ENCODE data around the gene SNAP91.
"Not testable (repeated sequence)": the region's sequence is repeated elsewhere in the genome, so short reads cannot be mapped to it uniquely, and the experiment has no call there.

SNAP91 gene

DNA sequence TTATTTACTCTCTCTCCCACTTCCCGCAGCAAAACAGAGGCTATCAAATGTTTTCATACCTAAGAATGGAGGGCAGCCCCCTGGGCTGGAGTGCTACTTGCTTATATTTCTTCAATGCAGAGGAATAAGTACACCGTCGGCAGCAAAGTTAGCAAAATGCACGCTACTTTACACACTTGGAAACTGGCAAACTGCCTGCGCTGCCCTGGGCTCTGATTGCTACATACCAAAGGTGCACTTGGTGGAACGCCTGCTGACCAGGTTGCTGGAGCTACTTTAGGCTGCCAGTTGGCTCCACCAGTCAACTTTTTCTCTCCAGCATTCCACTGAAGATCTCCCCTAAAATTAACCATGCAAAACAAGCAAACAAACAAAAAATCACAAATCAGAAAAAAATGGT is 134.1 kb downstream of the SNAP91 start:
- TF ChIP-seq, protein P1, sequence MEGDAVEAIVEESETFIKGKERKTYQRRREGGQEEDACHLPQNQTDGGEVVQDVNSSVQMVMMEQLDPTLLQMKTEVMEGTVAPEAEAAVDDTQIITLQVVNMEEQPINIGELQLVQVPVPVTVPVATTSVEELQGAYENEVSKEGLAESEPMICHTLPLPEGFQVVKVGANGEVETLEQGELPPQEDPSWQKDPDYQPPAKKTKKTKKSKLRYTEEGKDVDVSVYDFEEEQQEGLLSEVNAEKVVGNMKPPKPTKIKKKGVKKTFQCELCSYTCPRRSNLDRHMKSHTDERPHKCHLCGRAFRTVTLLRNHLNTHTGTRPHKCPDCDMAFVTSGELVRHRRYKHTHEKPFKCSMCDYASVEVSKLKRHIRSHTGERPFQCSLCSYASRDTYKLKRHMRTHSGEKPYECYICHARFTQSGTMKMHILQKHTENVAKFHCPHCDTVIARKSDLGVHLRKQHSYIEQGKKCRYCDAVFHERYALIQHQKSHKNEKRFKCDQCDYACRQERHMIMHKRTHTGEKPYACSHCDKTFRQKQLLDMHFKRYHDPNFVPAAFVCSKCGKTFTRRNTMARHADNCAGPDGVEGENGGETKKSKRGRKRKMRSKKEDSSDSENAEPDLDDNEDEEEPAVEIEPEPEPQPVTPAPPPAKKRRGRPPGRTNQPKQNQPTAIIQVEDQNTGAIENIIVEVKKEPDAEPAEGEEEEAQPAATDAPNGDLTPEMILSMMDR (IDR thresholded peaks at IDR 0.05) = no peak
- Histone ChIP-seq H3K4me1 (no peaks in the 10 kb centered on the region), H3K27me3 (ENCODE audit: control insufficient read depth, insufficient read depth, low read length) (no peaks in the 10 kb centered on the region), H3K4me2 (ENCODE audit: low read length) (no peak overlapping the region), H2AFZ (no peak overlapping the region), H3K36me3 (ENCODE audit: control insufficient read depth, insufficient read depth, low read length) (no peaks in the 10 kb centered on the region), H3K4me3 (ENCODE audit: low read depth, low read length) (no peak overlapping the region), H3K79me2 (no peaks in the 10 kb centered on the region), H3K27ac (no peak overlapping the region), H3K9ac (no peak overlapping the region), H3K9me3 (ENCODE audit: control insufficient read depth, low read length) (no peaks in the 10 kb centered on the region)

DNA sequence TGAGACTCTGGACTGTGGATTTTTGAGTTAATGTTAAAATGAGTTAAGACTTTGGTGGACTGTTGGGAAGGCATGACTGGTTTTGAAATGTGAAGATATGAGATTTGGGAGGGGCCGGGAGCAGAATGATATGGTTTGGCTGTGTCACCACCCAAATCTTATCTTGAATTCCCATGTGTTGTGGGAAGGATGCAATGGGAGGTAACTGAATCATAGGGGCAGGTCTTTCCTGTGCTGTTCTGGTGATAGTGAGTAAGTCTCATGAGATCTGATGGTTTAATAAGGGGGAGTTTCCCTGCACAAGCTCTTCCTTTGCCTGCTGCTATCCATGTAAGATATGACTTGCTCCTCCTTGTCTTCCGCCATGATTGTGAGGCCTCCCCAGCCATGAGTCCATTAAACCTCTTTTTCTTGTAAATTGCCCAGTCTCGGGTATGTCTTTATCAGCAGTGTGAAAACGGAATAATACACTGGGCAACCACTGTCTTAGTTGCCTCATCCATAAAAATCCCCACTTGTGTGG is 137.2 kb downstream of the SNAP91 start:
- not testable (repeated sequence) for H3K27ac ChIP-seq; H2AFZ ChIP-seq; H3K36me3 ChIP-seq (ENCODE audit: control insufficient read depth, insufficient read depth, low read length); H3K4me2 ChIP-seq (ENCODE audit: low read length); H3K27me3 ChIP-seq (ENCODE audit: control insufficient read depth, insufficient read depth, low read length); H3K4me3 ChIP-seq (ENCODE audit: low read depth, low read length); H3K79me2 ChIP-seq; H3K4me1 ChIP-seq; H3K9ac ChIP-seq; H3K9me3 ChIP-seq (ENCODE audit: control insufficient read depth, low read length)

DNA sequence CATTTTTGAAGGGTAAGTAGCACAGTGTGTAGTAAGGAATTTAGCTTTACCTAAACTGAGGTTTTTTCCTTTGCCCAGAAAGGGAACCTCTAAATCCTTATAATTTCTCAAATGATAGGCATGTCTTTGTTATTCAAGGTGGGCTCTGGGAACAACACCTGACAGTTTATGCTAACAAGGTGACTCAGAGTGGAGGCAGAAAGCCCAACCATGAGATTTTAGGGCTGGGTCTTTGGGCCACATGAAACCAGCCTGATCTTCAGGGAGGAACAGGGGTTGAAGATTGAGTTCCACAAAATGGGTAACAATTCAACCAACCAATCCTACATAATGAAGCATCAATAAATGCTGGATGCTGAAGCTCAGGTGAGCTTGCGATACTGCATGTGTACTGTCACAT is 149.9 kb downstream of the SNAP91 start:
- Histone ChIP-seq H3K4me1 (no peaks in the 10 kb centered on the region), H3K27ac (no peak overlapping the region), H3K36me3 (ENCODE audit: control insufficient read depth, insufficient read depth, low read length) (no peaks in the 10 kb centered on the region), H3K4me2 (ENCODE audit: low read length) (no peak overlapping the region), H3K4me3 (ENCODE audit: low read depth, low read length) (no peak overlapping the region), H2AFZ (no peak overlapping the region), H3K9ac (no peak overlapping the region), H3K27me3 (ENCODE audit: control insufficient read depth, insufficient read depth, low read length) (no peaks in the 10 kb centered on the region), H3K9me3 (ENCODE audit: control insufficient read depth, low read length) (no peaks in the 10 kb centered on the region), H3K79me2 (no peaks in the 10 kb centered on the region)
- TF ChIP-seq, protein P1 (IDR thresholded peaks at IDR 0.05) = no peak

DNA sequence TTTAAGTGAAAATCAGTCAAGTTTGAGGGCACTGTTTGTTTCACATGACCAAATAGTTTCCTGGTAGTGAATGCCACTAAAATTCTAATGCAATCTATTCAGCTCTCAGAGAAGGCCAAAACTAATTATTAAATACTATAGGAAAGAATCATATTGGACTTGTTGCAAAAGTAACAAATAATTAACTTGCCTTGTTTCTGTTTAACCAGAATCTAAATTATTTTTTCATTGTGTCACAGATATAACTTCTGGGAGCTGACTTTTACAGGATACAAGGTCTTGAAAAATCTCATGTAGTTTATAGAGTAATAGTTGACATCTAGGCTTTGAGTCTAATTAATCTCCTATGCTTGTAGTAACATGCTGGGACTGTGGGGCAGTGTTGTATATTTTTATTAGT is 152.0 kb downstream of the SNAP91 start:
- no peak overlapping the region for H2AFZ ChIP-seq
- no peak overlapping the region for H3K4me3 ChIP-seq (ENCODE audit: low read depth, low read length)
- H3K27me3 ChIP-seq (ENCODE audit: control insufficient read depth, insufficient read depth, low read length) = no peaks in the 10 kb centered on the region
- H3K4me2 ChIP-seq (ENCODE audit: low read length) = no peak overlapping the region
- H3K27ac ChIP-seq = no peak overlapping the region
- no peak overlapping the region for H3K9ac ChIP-seq
- TF ChIP-seq, protein P1 (IDR thresholded peaks at IDR 0.05) = no peak
- H3K9me3 ChIP-seq (ENCODE audit: control insufficient read depth, low read length) = no peaks in the 10 kb centered on the region
- no peaks in the 10 kb centered on the region for H3K4me1 ChIP-seq
- no peaks in the 10 kb centered on the region for H3K36me3 ChIP-seq (ENCODE audit: control insufficient read depth, insufficient read depth, low read length)
- no peaks in the 10 kb centered on the region for H3K79me2 ChIP-seq

DNA sequence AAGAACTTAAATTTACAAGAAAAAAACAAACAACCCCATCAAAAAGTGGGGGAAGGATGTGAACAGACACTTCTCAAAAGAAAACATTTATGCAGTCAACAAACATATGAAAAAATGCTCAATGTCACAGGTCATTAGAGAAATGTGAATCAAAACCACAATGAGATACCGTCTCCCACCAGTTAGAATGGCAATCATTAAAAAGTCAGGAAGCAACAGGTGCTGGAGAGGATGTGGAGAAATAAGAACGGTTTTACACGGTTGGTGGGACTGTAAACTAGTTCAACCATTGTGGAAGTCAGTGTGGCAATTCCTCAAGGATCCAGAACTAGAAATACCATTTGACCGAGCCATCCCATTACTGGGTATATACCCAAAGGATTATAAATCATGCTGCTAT is 157.2 kb downstream of the SNAP91 start:
- H3K36me3 ChIP-seq (ENCODE audit: control insufficient read depth, insufficient read depth, low read length); H2AFZ ChIP-seq; H3K9ac ChIP-seq; H3K9me3 ChIP-seq (ENCODE audit: control insufficient read depth, low read length); H3K4me3 ChIP-seq (ENCODE audit: low read depth, low read length); H3K27ac ChIP-seq; H3K4me2 ChIP-seq (ENCODE audit: low read length); H3K4me1 ChIP-seq; H3K27me3 ChIP-seq (ENCODE audit: control insufficient read depth, insufficient read depth, low read length); H3K79me2 ChIP-seq: not testable (repeated sequence)

DNA sequence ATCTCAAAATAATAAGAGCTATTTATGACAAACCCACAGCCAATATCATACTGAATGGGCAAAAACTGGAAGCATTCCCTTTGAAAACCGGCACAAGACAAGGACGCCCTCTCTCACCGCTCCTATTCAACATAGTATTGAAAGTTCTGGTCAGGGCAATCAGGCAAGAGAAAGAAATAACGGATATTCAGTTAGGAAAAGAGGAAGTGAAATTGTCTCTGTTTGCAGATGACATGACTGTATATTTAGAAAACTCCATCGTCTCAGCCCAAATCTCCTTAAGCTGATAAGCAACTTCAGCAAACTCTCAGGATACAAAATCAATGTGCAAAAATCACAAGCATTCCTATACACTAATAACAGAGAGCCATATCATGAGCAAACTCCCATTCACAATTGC is 158.4 kb downstream of the SNAP91 start:
- H3K4me1 ChIP-seq; H3K4me2 ChIP-seq (ENCODE audit: low read length); H3K9me3 ChIP-seq (ENCODE audit: control insufficient read depth, low read length); H3K4me3 ChIP-seq (ENCODE audit: low read depth, low read length); H3K9ac ChIP-seq; H3K79me2 ChIP-seq; H2AFZ ChIP-seq; H3K27me3 ChIP-seq (ENCODE audit: control insufficient read depth, insufficient read depth, low read length); H3K36me3 ChIP-seq (ENCODE audit: control insufficient read depth, insufficient read depth, low read length); H3K27ac ChIP-seq: not testable (repeated sequence)

All from parathyroid adenoma (tissue), 2 donors.